NCI-H1930 (cell line): ENCODE results near the gene ANK2.

ENCODE experiments used
- DNase-seq, 2 experiments: peaks; one replicate each; lab custom pipeline; 2025; lab: John Stamatoyannopoulos, UW

The ANK2 gene

DNA sequence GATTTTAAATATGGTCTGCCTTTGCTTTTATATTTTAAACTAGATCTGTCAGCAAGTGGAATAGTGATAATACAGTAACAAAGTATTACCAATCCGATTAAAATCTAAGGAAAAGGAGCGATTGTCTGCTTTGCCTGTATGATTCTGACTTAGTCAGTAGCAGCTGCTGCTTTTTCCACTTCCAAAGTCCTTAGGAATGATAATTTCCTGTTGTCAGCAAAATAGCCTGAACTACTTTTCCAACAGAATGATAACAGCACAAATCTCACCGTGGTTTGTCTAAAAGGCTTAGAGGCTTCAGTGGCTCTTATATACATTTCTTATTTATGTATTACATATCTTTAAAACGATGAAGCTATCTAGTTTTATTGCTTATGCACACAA, 290.0 kb downstream of the ANK2 start:
- no peak for DNase-seq

DNA sequence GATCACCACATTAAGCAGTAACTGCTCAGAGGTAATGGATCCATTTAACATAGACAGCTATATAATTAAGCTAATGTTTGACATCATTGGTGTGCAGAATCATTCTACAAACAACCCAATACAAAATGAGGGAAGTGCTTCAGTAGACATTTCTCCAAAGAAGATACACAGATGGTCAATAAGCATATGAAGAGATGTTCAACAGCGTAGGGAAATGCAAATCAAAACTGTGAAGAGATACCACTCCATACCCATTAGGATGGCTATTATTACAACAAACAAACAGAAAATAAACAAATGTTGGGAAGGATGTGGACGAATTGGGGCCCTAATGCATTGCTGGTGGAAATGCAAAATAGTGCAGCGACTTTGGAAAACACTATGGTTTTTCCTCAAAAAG, 294.6 kb downstream of the ANK2 start:
- no peak for DNase-seq

DNA sequence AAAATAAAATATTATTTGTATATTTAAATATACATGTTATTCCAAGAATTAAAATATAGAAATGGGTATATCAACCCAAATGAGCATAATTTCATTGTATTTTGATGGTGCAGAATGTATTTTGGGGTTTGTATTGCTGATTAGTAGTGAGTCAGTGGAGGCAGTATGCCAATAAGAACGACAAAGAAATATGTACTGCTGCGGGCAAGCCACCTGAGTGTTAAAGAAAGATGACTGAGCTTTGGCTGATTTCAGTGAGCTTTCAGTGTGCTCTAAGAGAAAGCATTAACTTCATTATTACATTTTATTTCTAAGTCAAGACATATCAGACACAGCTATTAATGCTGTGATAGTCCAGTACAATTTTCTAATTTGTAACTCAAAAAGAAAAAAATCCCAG, 297.8 kb downstream of the ANK2 start:
- DNase-seq, result no peak

GRCh38 chr4:113349430-113349829, 300.0 kb downstream of the ANK2 start:
- no peak for DNase-seq

GRCh38 chr4:113350576-113350975, 301.1 kb downstream of the ANK2 start:
- DNase-seq, result no peak

DNA sequence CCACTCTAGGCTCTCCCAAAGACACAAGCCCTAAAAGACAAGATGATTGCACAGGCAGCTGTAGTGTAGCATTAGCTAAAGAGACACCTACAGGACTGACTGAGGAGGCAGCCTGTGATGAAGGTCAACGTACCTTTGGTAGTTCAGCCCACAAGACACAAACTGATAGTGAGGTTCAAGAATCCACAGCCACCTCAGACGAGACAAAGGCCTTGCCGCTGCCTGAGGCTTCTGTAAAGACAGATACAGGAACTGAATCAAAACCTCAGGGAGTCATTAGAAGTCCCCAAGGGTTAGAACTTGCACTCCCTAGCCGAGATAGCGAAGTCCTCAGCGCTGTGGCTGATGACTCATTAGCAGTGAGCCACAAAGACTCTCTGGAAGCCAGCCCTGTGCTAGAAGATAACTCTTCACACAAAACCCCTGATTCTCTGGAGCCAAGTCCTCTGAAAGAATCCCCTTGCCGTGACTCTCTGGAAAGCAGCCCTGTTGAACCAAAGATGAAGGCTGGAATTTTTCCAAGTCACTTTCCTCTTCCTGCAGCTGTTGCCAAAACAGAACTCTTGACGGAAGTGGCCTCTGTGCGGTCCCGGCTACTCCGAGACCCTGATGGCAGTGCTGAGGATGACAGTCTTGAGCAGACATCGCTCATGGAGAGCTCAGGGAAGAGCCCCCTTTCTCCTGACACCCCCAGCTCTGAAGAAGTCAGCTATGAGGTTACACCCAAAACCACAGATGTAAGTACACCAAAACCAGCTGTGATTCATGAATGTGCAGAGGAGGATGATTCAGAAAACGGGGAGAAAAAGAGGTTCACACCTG, 306.3 kb downstream of the ANK2 start:
- no peak for DNase-seq

GRCh38 chr4:113356453-113356852, 307.0 kb downstream of the ANK2 start:
- no peak for DNase-seq

DNA sequence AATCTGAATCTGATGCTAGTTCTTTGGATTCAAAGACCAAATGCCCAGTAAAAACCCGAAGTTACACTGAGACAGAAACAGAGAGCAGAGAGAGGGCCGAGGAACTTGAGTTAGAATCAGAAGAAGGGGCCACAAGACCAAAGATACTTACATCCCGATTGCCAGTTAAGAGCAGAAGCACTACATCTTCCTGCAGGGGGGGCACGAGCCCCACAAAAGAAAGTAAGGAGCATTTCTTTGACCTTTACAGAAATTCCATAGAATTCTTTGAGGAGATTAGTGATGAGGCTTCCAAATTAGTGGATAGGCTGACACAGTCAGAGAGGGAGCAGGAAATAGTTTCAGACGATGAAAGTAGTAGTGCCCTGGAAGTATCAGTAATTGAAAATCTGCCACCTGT, 309.3 kb downstream of the ANK2 start:
- DNase-seq, result no peak

DNA sequence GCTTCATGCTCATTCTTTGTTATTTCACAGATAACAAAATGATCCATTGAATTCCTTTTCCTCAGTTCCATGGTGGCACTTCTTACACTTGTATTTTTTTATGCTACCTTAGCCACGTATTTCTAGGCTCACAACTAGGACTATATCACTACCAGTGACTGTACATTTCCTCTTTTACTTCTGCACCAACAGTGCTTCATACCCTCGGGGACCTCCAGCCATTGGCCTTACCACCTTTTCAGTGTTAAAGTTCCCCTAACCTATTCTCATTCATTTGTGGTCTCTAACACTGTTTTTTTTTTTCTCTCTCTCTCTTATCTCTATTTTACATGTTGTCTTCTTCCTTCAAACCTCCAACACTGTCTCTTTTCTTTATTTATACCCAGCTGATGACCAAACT, 315.9 kb downstream of the ANK2 start:
- DNase-seq, result no peak

GRCh38 chr4:113368056-113368455, 318.6 kb downstream of the ANK2 start:
- no peak for DNase-seq

DNA sequence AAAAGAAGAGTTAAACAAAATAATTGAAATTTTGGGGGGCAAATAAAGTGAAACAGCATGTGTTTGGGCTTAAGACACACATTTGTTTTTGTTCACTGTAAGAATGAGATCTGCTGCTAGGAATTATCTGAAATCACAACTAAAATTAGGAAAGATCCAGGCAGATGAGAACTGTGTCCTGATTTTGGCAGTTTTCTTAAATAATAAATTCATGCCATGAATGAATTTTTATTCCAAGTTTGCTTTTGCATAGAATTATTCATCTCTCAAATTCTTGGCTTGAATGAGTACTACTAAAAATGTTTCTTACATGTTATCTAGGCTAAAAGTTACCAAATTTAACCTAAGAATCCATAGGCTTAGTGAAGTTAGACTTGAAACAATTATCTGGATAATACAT, 321.7 kb downstream of the ANK2 start:
- DNase-seq, result no peak

GRCh38 chr4:113375964-113376666, 326.7 kb downstream of the ANK2 start:
- no peak for DNase-seq

- no peak for DNase-seq
Observed at GRCh38 chr4:113378836-113379235, 329.4 kb downstream of the ANK2 start.

GRCh38 chr4:113382704-113383103, 333.3 kb downstream of the ANK2 start:
- DNase-seq, result no peak

- no peak for DNase-seq
Observed at GRCh38 chr4:113383111-113383785, 333.8 kb downstream of the ANK2 start.

GRCh38 chr4:113384600-113384999, 335.1 kb downstream of the ANK2 start:
- DNase-seq, result no peak

DNA sequence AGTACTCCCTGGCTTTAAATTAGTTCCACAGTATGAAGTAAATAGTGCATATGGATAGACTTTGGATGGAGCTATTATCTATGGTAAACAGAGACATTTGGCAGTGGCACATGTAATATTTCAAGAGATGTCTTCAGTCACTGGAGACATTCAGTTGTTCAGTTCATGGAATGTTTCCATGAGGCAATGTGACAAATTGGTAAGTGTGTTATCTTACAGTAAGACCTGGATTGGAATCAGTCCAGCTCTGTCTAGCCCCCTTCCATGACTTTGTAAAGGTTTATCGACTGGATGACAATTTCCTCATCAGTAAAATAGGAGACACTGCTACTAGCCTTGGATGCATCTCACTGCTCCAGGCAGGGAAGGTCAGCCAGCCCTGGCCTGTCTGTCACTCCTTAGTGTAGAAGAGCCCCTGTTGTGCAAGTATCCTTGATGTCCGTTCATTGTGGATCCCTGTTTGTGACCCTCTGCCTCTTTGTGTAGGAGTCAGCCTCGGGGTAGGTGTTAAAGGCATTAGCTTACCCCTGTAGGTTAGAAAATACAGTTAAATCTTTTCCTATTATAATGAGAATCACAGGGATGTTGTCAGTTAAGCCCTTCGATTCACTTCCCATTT, 335.9 kb downstream of the ANK2 start:
- DNase-seq, result no peak

DNA sequence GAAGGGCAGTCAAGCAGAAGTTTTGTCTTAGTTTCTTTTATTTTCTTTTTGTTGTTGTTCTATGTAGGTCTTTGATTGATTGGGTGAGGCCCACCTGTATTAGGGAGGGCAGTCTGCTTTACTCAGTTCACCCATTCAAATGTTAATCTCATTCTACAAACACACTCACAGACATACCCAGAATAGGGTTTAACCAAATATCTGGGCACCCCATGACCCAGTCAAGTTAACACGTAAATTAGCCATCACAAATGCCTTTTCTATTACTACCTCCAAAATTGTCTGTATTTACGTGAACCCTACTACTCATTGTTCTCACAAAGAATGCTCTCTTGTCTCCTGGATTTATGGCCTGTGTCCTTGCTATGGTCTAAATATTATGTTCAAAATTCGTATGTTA, 339.7 kb downstream of the ANK2 start:
- DNase-seq, result no peak

DNA sequence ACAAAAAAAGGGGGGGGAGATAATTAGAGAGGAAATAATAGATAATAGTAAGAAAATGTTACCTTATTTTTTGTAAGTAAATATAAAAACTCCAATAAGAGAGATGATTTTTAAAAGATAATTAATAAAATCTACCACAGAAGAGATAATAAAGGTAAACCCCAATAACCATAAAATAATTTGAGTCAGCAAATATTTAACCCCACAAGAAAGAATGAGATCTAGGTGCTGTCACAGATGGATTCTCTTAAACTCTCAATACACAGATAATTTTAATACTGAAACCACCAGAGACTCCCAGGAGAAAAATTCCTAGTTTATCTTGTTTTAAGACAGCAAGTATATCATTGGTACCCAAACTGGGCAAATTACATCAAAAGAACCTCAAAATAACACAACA, 341.4 kb downstream of the ANK2 start:
- no peak for DNase-seq

- no peak for DNase-seq
Observed at GRCh38 chr4:113394108-113394729, 344.8 kb downstream of the ANK2 start.

DNA sequence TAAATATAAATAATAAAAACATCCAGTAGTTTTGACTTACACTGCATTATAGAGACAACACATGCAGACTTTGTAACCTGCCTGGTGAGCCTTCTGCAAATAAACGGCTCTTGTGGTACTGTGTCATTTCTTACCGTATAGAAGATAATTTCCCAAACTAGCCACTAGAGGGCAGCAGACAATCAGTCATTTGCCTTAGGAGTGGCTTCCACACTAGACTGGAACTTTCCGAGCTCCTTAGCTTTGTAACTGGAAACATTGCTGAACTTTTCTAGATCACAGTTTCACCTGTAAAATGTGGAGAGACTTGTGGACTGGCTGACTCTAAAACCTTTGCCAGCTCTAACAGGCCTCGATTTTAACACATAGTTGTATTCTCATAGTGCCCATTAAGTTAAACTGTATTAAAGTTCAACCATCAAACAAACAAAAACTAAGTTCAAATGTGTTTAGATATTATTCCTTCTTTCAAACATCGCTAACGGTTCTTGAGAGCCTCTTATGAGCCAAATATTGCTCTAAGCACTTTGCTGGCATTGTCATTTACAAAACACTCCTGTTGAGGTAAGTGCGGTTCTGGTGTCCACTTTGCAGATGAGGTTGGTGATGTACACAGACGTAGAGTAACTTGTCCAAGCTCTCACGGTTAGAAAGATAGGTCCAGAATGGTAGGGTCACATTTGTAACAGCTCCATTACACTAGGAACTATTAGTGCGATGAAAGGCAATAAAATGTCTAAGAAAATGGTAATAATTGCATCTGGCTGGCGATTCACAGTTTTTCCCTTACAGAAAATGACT, 345.5 kb downstream of the ANK2 start:
- peak; percentile 49 to 86 for DNase-seq
